SK-N-SH (cell line): ENCODE results near the gene TCP11L1. TPM values are rescaled to one million over a fixed set of nuclear protein-coding genes. Genes with fewer than 3 reads are reported as not detected.

Experiments
- CTCF ChIA-PET: fragments of 300-600, 350-600 bp; formaldehyde crosslinking; extraction: SDS; loops from one replicate; lab custom pipeline; 2021; lab: Yijun Ruan, JAX
- POLR2A ChIA-PET: fragments of 350-600 bp; sonication (Branson Sonifier 250); formaldehyde crosslinking; extraction: SDS; loops from one replicate; lab custom pipeline; 2020; ENCODE audit warnings: antibody characterized with exemption, inconsistent platforms; lab: Yijun Ruan, JAX
- DNase-seq: peaks from one replicate; pipeline ENCODE4 v3.0.0; 2012
- H2AFZ ChIP-seq: fragments of 200-600 bp; sonication (generic); 2 replicates; pipeline ENCODE4 v1.8.1; 2016; ENCODE audit warnings: antibody characterized with exemption, mild to moderate bottlenecking, low read depth
- H3F3A ChIP-seq: fragments of 200-600 bp; sonication (generic); replicated peaks from 2 replicates; pipeline ENCODE3; 2016; ENCODE audit warnings: antibody characterized with exemption, mild to moderate bottlenecking; ENCODE audit not compliant: insufficient read depth
- H3K27ac ChIP-seq, 2 experiments: fragments of 200-500 bp in 1 of 2; fragments of 200-600 bp in 1 of 2; sonication (Bioruptor generic) in 1 of 2; sonication (generic), shearing (Covaris generic) in 1 of 2; 2 replicates each; pipeline versions ENCODE4 v1.5.1 to v1.6.1; 2014 to 2016; ENCODE audit warnings: low read depth in 2 of 2, inconsistent platforms in 1 of 2, low read length in 1 of 2, mild to moderate bottlenecking in 1 of 2, mixed read lengths in 1 of 2
- H3K27me3 ChIP-seq: fragments of 200-600 bp; sonication (generic), shearing (Covaris generic); 2 replicates; pipeline ENCODE4 v1.6.1; 2016; ENCODE audit warnings: mixed run types; ENCODE audit not compliant: insufficient read depth
- H3K36me3 ChIP-seq, 2 experiments: fragments of 200-500 bp in 1 of 2; fragments of 200-600 bp in 1 of 2; sonication (Bioruptor generic) in 1 of 2; sonication (generic) in 1 of 2; replicated peaks in 1 of 2; 2 replicates each; pipeline versions ENCODE3 to v1.5.1; 2014 to 2016; ENCODE audit warnings: low read length in 1 of 2, mild to moderate bottlenecking in 1 of 2; ENCODE audit not compliant: insufficient read depth in 2 of 2, control insufficient read depth in 1 of 2
- H3K4me1 ChIP-seq, 2 experiments: fragments of 200-500 bp in 1 of 2; fragments of 200-600 bp in 1 of 2; sonication (Bioruptor generic) in 1 of 2; sonication (generic), shearing (Covaris generic) in 1 of 2; 2 replicates each; pipeline versions ENCODE4 v1.5.1 to v1.6.1; 2014 to 2016; ENCODE audit warnings: low read depth in 1 of 2, low read length in 1 of 2, mixed run types in 1 of 2; ENCODE audit not compliant: insufficient read depth in 2 of 2, control insufficient read depth in 1 of 2
- H3K4me2 ChIP-seq: fragments of 200-600 bp; sonication (generic), shearing (Covaris generic); 2 replicates; pipeline ENCODE4 v1.6.1; 2017; ENCODE audit warnings: mixed run types
- H3K4me3 ChIP-seq, 2 experiments: fragments of 200-500 bp in 1 of 2; fragments of 200-600 bp in 1 of 2; sonication (Bioruptor generic) in 1 of 2; sonication (generic), shearing (Covaris generic) in 1 of 2; 2 replicates each; pipeline versions ENCODE4 v1.5.1 to v1.8.1; 2014 to 2016; ENCODE audit warnings: low read depth in 2 of 2, inconsistent platforms in 1 of 2, low read length in 1 of 2, mild to moderate bottlenecking in 1 of 2, mixed read lengths in 1 of 2, moderate library complexity in 1 of 2
- H3K79me2 ChIP-seq: fragments of 200-600 bp; sonication (generic); 2 replicates; pipeline ENCODE4 v1.8.1; 2017; ENCODE audit warnings: mild to moderate bottlenecking; ENCODE audit not compliant: insufficient read depth
- H3K9ac ChIP-seq: fragments of 200-600 bp; sonication (generic); 2 replicates; pipeline ENCODE4 v1.6.1; 2017; ENCODE audit warnings: mixed run types
- H3K9me2 ChIP-seq: fragments of 200-600 bp; sonication (generic); 2 replicates; pipeline ENCODE4 v1.6.1; 2017; ENCODE audit warnings: mixed run types
- H3K9me3 ChIP-seq: fragments of 200-600 bp; sonication (generic); 2 replicates; pipeline ENCODE4 v1.6.1; 2017; ENCODE audit warnings: mixed run types, mild to moderate bottlenecking, moderate library complexity
- H4K20me1 ChIP-seq: fragments of 200-600 bp; sonication (generic); 2 replicates; pipeline ENCODE4 v1.6.1; 2017; ENCODE audit warnings: mild to moderate bottlenecking, mixed run types; ENCODE audit not compliant: insufficient read depth
- EP300 ChIP-seq, 2 experiments: IDR thresholded peaks; 2 replicates each; pipeline versions ENCODE4 v1.4.0 to v1.6.1; 2012; ENCODE audit warnings: borderline replicate concordance in 1 of 2, low read depth in 1 of 2, low read length in 1 of 2
- EZH2phosphoT487 ChIP-seq: fragments of 200-600 bp; sonication (generic); IDR thresholded peaks from 2 replicates; pipeline ENCODE4 v1.6.1; 2017; ENCODE audit warnings: low read depth, mixed run types, mild to moderate bottlenecking, antibody characterized with exemption, moderate library complexity, borderline replicate concordance
- FOXM1 ChIP-seq: IDR thresholded peaks from 2 replicates; pipeline ENCODE4 v1.4.0; 2012; ENCODE audit warnings: low read depth, mild to moderate bottlenecking
- GABPA ChIP-seq: IDR thresholded peaks from 2 replicates; pipeline ENCODE4 v1.4.0; 2012; ENCODE audit warnings: low read depth, mild to moderate bottlenecking
- GATA2 ChIP-seq: sonication (generic); formaldehyde crosslinking; IDR thresholded peaks from 2 replicates; pipeline ENCODE4 v1.5.0; 2020; ENCODE audit warnings: mild to moderate bottlenecking, missing genetic modification reagents
- JUND ChIP-seq: IDR thresholded peaks from 2 replicates; pipeline ENCODE4 v1.4.0; 2012
- MEF2A ChIP-seq: IDR thresholded peaks from 2 replicates; pipeline ENCODE4 v1.4.0; 2012; ENCODE audit warnings: low read depth, borderline replicate concordance
- NFIC ChIP-seq: IDR thresholded peaks from 2 replicates; pipeline ENCODE4 v1.4.0; 2012; ENCODE audit warnings: borderline replicate concordance
- POLR2AphosphoS5 ChIP-seq: IDR thresholded peaks from 2 replicates; pipeline ENCODE4 v1.6.1; 2012; ENCODE audit warnings: low read depth, low read length
- RAD21 ChIP-seq: IDR thresholded peaks from 2 replicates; pipeline ENCODE4 v1.6.1; 2012; ENCODE audit warnings: mild to moderate bottlenecking, low read length
- RFX5 ChIP-seq: IDR thresholded peaks from 2 replicates; pipeline ENCODE4 v1.6.1; 2012; ENCODE audit warnings: mild to moderate bottlenecking, improper control_type of control experiment, low read length
- RXRA ChIP-seq: IDR thresholded peaks from 2 replicates; pipeline ENCODE4 v1.4.0; 2012; ENCODE audit warnings: low read depth, mild to moderate bottlenecking, borderline replicate concordance
- YY1 ChIP-seq: IDR thresholded peaks from 2 replicates; pipeline ENCODE4 v1.4.0; 2012; ENCODE audit warnings: low read depth, mild to moderate bottlenecking
- WGBS: methylation state at CpG from one replicate; pipeline ENCODE4 v1.1.6; 2017; ENCODE audit warnings: low lambda C conversion rate; 5-methylcytosine and 5-hydroxymethylcytosine counted together
- polyA plus RNA-seq, 3 experiments: library from polyadenylated mRNA; depleted of rRNA; stranded (reverse); fragments of >200 nt; gene quantifications; 2 replicates each; pipeline ENCODE4 v1.2.3, GENCODE V29; 2012
- TF ChIP-seq, protein P1 (sequence below): IDR thresholded peaks from 2 replicates; pipeline ENCODE4 v1.4.0; 2012; ENCODE audit warnings: low read depth
- TF ChIP-seq, protein P2 (sequence below): fragments of 150-350 bp; IDR thresholded peaks from 2 replicates; pipeline ENCODE4 v1.6.1; 2017; ENCODE audit warnings: antibody characterized with exemption, low read length, low read depth, borderline replicate concordance
- TF ChIP-seq, protein P3 (sequence below): fragments of 200-600 bp; sonication (generic); IDR thresholded peaks from 2 replicates; pipeline ENCODE4 v1.6.1; 2017; ENCODE audit warnings: antibody characterized with exemption, mild to moderate bottlenecking, moderate library complexity
- TF ChIP-seq, protein P4 (sequence below): IDR thresholded peaks from 2 replicates; pipeline ENCODE4 v1.6.1; 2012; ENCODE audit warnings: mild to moderate bottlenecking, low read depth, low read length, moderate library complexity
- TF ChIP-seq, protein P5 (sequence below): fragments of 150-350 bp; IDR thresholded peaks from 2 replicates; pipeline ENCODE4 v1.6.1; 2016; ENCODE audit warnings: mild to moderate bottlenecking, low read depth, low read length

Gene TCP11L1
- polyA plus RNA-seq, 1 of the 3 experiments (the other 2 are of a cell fraction), result 12.7 TPM

DNA sequence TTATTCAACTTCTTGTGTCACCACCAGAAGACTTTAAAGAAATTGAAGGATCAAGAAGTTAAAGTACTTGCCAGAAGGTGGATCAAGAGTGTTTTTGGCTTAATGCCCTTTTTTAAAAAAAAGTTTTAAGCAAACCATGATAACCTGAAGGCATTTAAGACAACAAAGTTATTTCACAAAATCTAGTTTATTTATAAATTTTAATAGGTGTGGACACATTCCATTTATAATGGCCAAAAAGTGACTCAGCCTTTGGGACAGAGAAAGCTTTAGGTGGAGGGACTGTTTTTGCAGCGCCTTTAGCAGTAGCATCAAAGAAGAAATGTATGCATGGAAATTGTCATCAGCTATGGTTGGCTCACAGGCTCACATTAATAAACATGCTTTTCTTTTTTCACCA, 17.9 kb downstream of the TCP11L1 start:
- H3K9ac ChIP-seq, result no peak overlapping the region
- peaks cover 24% of the 10 kb centered on the region for H3F3A ChIP-seq
- POLR2A ChIA-PET, result no interaction called here
- H3K27ac ChIP-seq, result peak overlapping the region in 1 of 2 experiments; percentile 24; a peak in 1 of 4 replicates
- peaks cover 25 to 77% of the 10 kb centered on the region in 2 experiments for H3K4me1 ChIP-seq
- no peak for TF ChIP-seq RAD21
- no peak for TF ChIP-seq RFX5
- TF ChIP-seq GABPA, result no peak
- no peak for TF ChIP-seq MEF2A
- no peak for TF ChIP-seq FOXM1
- TF ChIP-seq JUND, result no peak
- H3K36me3 ChIP-seq, result peaks cover 18 to 38% of the 10 kb centered on the region in 2 experiments
- H4K20me1 ChIP-seq, result no peaks in the 10 kb centered on the region
- no peak overlapping the region for H3K4me3 ChIP-seq
- no peak for DNase-seq
- CTCF ChIA-PET, result interaction anchor here (0.9 to 5.2 kb wide), 3 partner anchors 8 to 96 kb away, joined by 3 to 36 read pairs (median 4); no protein-coding TSS in a partner anchor
- 89% methylated on average over 1 of the region's 1 CpG for WGBS
- H3K27me3 ChIP-seq, result no peaks in the 10 kb centered on the region
- no peaks in the 10 kb centered on the region for H3K9me2 ChIP-seq
- no peak overlapping the region for H3K4me2 ChIP-seq
- H3K79me2 ChIP-seq, result peaks cover 3% of the 10 kb centered on the region; the same call in 1 of the 2 replicates
- H2AFZ ChIP-seq, result no peak overlapping the region
- no peaks in the 10 kb centered on the region for H3K9me3 ChIP-seq

DNA sequence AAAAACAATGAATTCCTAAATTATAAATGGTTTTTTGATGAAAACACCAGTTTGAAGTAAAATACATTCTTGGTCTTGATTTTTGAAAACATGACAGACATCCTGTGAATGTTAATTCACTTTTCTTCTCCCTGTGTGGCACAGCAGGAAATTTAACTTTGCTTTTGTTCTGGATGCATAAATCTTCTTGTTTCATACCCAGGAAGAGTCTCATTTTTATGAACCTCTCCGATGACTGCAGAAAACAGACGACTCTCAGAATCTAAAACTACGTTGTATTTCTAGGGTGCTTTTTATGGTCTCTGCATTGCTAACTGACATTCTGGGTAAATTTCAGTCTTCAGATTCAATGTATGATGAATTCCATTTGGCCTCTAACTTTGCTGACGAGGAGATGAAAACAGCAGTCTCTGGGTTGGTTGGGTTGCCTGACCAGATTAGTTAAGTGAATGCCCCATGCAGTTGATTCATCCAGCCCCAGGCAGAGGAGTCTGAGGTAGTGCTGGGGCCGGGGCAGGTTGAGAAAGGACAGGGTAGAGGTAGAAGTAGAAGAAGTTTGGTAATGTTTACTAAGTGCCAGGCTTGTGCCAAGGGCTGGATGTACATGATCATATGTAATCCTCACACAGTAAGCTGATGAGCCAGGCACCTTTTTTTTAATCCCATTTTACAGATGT, 20.1 kb downstream of the TCP11L1 start:
- H2AFZ ChIP-seq, result no peak overlapping the region
- H3K4me3 ChIP-seq, result no peak overlapping the region
- POLR2A ChIA-PET, result interaction anchor here (0.7 to 0.8 kb wide), 2 partner anchors 16 to 20 kb away, joined by 3 read pairs; partner anchors contain the start of gene TCP11L1
- no peak overlapping the region for H3K9ac ChIP-seq
- CTCF ChIA-PET, result no interaction called here
- H3K36me3 ChIP-seq, result peaks cover 26% of the 10 kb centered on the region in 2 experiments
- H3K79me2 ChIP-seq, result peaks cover 3% of the 10 kb centered on the region; the same call in 1 of the 2 replicates
- H3K4me2 ChIP-seq, result no peak overlapping the region
- WGBS, result 94% methylated on average over 5 of the region's 5 CpGs
- no peak for DNase-seq
- peak overlapping the region; percentile 21 to 44; a peak in 2 of 4 replicates for H3K27ac ChIP-seq
- H3K27me3 ChIP-seq, result no peaks in the 10 kb centered on the region
- no peaks in the 10 kb centered on the region for H4K20me1 ChIP-seq
- H3K4me1 ChIP-seq, result peaks cover 27 to 91% of the 10 kb centered on the region in 2 experiments
- H3F3A ChIP-seq, result peaks cover 29% of the 10 kb centered on the region
- H3K9me2 ChIP-seq, result no peaks in the 10 kb centered on the region
- no peaks in the 10 kb centered on the region for H3K9me3 ChIP-seq
- TF ChIP-seq, protein P1, sequence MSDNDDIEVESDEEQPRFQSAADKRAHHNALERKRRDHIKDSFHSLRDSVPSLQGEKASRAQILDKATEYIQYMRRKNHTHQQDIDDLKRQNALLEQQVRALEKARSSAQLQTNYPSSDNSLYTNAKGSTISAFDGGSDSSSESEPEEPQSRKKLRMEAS, result no peak
- TF ChIP-seq YY1 (no peak), EZH2phosphoT487 (no peak), NFIC (no peak), RXRA (no peak), RAD21 (no peak), GATA2 (CRISPR knock-in tag) (no peak), MEF2A (no peak), POLR2AphosphoS5 (no peak), EP300 (IDR thresholded peaks at IDR 0.05; ENCODE audit: borderline replicate concordance in 1 of 2, low read depth in 1 of 2, low read length in 1 of 2) (no peak)
- TF ChIP-seq, protein P2, sequence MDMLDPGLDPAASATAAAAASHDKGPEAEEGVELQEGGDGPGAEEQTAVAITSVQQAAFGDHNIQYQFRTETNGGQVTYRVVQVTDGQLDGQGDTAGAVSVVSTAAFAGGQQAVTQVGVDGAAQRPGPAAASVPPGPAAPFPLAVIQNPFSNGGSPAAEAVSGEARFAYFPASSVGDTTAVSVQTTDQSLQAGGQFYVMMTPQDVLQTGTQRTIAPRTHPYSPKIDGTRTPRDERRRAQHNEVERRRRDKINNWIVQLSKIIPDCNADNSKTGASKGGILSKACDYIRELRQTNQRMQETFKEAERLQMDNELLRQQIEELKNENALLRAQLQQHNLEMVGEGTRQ, result no peak
- TF ChIP-seq, protein P3, sequence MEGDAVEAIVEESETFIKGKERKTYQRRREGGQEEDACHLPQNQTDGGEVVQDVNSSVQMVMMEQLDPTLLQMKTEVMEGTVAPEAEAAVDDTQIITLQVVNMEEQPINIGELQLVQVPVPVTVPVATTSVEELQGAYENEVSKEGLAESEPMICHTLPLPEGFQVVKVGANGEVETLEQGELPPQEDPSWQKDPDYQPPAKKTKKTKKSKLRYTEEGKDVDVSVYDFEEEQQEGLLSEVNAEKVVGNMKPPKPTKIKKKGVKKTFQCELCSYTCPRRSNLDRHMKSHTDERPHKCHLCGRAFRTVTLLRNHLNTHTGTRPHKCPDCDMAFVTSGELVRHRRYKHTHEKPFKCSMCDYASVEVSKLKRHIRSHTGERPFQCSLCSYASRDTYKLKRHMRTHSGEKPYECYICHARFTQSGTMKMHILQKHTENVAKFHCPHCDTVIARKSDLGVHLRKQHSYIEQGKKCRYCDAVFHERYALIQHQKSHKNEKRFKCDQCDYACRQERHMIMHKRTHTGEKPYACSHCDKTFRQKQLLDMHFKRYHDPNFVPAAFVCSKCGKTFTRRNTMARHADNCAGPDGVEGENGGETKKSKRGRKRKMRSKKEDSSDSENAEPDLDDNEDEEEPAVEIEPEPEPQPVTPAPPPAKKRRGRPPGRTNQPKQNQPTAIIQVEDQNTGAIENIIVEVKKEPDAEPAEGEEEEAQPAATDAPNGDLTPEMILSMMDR, result no peak
- TF ChIP-seq, protein P4, sequence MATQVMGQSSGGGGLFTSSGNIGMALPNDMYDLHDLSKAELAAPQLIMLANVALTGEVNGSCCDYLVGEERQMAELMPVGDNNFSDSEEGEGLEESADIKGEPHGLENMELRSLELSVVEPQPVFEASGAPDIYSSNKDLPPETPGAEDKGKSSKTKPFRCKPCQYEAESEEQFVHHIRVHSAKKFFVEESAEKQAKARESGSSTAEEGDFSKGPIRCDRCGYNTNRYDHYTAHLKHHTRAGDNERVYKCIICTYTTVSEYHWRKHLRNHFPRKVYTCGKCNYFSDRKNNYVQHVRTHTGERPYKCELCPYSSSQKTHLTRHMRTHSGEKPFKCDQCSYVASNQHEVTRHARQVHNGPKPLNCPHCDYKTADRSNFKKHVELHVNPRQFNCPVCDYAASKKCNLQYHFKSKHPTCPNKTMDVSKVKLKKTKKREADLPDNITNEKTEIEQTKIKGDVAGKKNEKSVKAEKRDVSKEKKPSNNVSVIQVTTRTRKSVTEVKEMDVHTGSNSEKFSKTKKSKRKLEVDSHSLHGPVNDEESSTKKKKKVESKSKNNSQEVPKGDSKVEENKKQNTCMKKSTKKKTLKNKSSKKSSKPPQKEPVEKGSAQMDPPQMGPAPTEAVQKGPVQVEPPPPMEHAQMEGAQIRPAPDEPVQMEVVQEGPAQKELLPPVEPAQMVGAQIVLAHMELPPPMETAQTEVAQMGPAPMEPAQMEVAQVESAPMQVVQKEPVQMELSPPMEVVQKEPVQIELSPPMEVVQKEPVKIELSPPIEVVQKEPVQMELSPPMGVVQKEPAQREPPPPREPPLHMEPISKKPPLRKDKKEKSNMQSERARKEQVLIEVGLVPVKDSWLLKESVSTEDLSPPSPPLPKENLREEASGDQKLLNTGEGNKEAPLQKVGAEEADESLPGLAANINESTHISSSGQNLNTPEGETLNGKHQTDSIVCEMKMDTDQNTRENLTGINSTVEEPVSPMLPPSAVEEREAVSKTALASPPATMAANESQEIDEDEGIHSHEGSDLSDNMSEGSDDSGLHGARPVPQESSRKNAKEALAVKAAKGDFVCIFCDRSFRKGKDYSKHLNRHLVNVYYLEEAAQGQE, result no peak
- TF ChIP-seq, protein P5, sequence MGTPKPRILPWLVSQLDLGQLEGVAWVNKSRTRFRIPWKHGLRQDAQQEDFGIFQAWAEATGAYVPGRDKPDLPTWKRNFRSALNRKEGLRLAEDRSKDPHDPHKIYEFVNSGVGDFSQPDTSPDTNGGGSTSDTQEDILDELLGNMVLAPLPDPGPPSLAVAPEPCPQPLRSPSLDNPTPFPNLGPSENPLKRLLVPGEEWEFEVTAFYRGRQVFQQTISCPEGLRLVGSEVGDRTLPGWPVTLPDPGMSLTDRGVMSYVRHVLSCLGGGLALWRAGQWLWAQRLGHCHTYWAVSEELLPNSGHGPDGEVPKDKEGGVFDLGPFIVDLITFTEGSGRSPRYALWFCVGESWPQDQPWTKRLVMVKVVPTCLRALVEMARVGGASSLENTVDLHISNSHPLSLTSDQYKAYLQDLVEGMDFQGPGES, result no peak
